ENCODE data around the gene CRISPLD2. TPM values are rescaled to one million over a fixed set of nuclear protein-coding genes. Genes with fewer than 3 reads are reported as not detected.
A peak's percentile ranks its signal among the peaks of the same experiment; 100 is the strongest.

The CRISPLD2 gene
- total RNA-seq, 1 donor, result 44.0 TPM

GRCh38 chr16:84927621-84928591 lies 108.1 kb downstream of the CRISPLD2 start:
- no peak overlapping the region for H3K4me3 ChIP-seq (ENCODE audit: low read depth, low read length)
- no peak for TF ChIP-seq CTCF (IDR thresholded peaks at IDR 0.05; ENCODE audit: insufficient read depth, low read depth, low read length)
- no peak for DNase-seq (ENCODE audit: low read depth)

GRCh38 chr16:84928679-84929420 lies 109.1 kb downstream of the CRISPLD2 start:
- no peak for TF ChIP-seq CTCF (IDR thresholded peaks at IDR 0.05; ENCODE audit: insufficient read depth, low read depth, low read length)
- no peak overlapping the region for H3K4me3 ChIP-seq (ENCODE audit: low read depth, low read length)
- peak; percentile 70 for DNase-seq (ENCODE audit: low read depth)

GRCh38 chr16:84929421-84930297 lies 109.9 kb downstream of the CRISPLD2 start:
- no peak overlapping the region for H3K4me3 ChIP-seq (ENCODE audit: low read depth, low read length)
- DNase-seq (ENCODE audit: low read depth), result peak; percentile 51

GRCh38 chr16:84930298-84931106 lies 110.7 kb downstream of the CRISPLD2 start:
- no peak overlapping the region for H3K4me3 ChIP-seq (ENCODE audit: low read depth, low read length)
- no peak for DNase-seq (ENCODE audit: low read depth)
- TF ChIP-seq CTCF (IDR thresholded peaks at IDR 0.05; ENCODE audit: insufficient read depth, low read depth, low read length), result no peak

More at GRCh38 chr16:84929421-84930297, 109.9 kb downstream of the CRISPLD2 start:
- no peak for TF ChIP-seq CTCF (IDR thresholded peaks at IDR 0.05; ENCODE audit: insufficient read depth, low read depth, low read length)

GRCh38 chr16:84931107-84931494 lies 111.3 kb downstream of the CRISPLD2 start:
- no peak overlapping the region for H3K4me3 ChIP-seq (ENCODE audit: low read depth, low read length)
- no peak for TF ChIP-seq CTCF (IDR thresholded peaks at IDR 0.05; ENCODE audit: insufficient read depth, low read depth, low read length)
- DNase-seq (ENCODE audit: low read depth), result no peak
